ENCODE results near the gene MEPCE.
A peak's percentile ranks its signal among the peaks of the same experiment; 100 is the strongest.
"Not testable (repeated sequence)": the region's sequence is repeated elsewhere in the genome, so short reads cannot be mapped to it uniquely, and the experiment has no call there.

Gene MEPCE, protein sequence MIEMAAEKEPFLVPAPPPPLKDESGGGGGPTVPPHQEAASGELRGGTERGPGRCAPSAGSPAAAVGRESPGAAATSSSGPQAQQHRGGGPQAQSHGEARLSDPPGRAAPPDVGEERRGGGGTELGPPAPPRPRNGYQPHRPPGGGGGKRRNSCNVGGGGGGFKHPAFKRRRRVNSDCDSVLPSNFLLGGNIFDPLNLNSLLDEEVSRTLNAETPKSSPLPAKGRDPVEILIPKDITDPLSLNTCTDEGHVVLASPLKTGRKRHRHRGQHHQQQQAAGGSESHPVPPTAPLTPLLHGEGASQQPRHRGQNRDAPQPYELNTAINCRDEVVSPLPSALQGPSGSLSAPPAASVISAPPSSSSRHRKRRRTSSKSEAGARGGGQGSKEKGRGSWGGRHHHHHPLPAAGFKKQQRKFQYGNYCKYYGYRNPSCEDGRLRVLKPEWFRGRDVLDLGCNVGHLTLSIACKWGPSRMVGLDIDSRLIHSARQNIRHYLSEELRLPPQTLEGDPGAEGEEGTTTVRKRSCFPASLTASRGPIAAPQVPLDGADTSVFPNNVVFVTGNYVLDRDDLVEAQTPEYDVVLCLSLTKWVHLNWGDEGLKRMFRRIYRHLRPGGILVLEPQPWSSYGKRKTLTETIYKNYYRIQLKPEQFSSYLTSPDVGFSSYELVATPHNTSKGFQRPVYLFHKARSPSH

GRCh38 chr7:100429637-100430492 is at the start of gene MEPCE:
TSS of gene MEPCE (plus strand) at chr7:100429831. CDS start at chr7:100430019, 188 bp downstream.
- Mint-ChIP-seq H3K4me1 (peaks cover 49 to 64% of the 10 kb centered on the region in 2 donors), H3K27me3 (peaks cover 6% of the 10 kb centered on the region in 2 donors), H3K4me3 (peak within 1 kb of the TSS; percentile 90 to 95), H3K36me3 (peaks cover 40 to 57% of the 10 kb centered on the region in 2 donors), H3K27ac (peak within 1 kb of the TSS; percentile 100), H3K9me3 (peaks cover 0 to 4% of the 10 kb centered on the region in 2 donors)
- peak; percentile 50 to 57 for ATAC-seq (replicated peaks)
- DNase-seq, result peak; percentile 93

DNA sequence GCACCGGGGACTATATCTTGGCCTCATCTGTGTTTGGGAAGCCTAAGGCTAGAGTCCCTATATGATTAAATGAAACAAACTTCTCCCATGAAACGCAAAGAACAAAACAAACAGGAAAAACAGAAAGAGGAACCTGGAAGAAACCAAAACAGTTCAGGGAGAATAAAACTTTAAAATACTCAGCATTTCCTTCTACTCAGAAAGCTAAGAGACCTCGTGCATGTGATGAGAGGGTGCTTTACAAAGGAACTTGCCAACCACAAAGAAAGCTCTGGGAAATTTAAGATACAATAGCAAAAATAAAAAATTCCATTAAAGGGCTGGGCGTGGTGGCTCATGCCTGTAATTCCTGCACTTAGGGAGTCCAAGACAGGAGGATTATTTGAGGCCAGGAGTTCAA is 49.4 kb upstream of the MEPCE start:
- H3K36me3 Mint-ChIP-seq, result peaks cover 0 to 1% of the 10 kb centered on the region in 2 donors
- ATAC-seq (replicated peaks) (no peak), DNase-seq (no peak)
- no peak overlapping the region for H3K4me3 Mint-ChIP-seq
- H3K27me3 Mint-ChIP-seq, result no peaks in the 10 kb centered on the region
- H3K27ac Mint-ChIP-seq, result no peak overlapping the region
- no peaks in the 10 kb centered on the region for H3K9me3 Mint-ChIP-seq
- H3K4me1 Mint-ChIP-seq, result peaks cover 13 to 20% of the 10 kb centered on the region in 2 donors

DNA sequence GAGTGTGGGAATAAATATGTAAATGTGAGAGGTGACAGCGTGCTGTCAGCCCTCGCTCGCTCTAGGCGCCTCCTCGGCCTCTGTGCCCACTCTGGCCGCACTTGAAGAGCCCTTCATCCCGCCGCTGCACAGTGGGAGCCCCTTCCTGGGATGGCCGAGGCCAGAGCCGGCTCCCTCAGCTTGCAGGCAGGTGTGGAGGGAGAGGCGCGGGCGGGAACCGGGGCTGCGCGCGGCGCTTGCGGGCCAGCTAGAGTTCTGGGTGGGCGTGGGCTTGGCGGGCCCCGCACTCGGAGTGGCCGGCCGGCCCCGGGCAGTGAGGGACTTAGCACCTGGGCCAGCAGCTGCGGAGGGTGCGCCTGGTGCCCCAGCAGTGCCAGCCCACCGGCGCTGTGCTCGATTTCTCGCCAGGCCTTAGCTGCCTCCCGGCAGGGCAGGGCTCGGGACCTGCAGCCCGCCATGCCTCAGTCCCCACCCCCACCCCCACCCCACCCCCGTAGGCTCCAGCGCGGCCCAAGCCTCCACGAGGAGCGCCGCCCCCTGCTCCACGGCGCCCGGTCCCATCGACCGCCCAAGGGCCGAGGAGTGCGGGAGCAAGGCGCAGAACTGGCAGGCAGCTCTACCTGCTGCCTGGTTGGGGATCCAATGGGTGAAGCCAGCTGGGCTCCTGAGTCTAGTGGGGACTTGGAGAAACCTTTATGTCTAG is 47.9 kb upstream of the MEPCE start:
- ATAC-seq (replicated peaks); H3K36me3 Mint-ChIP-seq; DNase-seq; H3K27me3 Mint-ChIP-seq; H3K27ac Mint-ChIP-seq; H3K4me3 Mint-ChIP-seq; H3K9me3 Mint-ChIP-seq: not testable (repeated sequence)
- H3K4me1 Mint-ChIP-seq, result peaks cover 13 to 20% of the 10 kb centered on the region in 2 donors

DNA sequence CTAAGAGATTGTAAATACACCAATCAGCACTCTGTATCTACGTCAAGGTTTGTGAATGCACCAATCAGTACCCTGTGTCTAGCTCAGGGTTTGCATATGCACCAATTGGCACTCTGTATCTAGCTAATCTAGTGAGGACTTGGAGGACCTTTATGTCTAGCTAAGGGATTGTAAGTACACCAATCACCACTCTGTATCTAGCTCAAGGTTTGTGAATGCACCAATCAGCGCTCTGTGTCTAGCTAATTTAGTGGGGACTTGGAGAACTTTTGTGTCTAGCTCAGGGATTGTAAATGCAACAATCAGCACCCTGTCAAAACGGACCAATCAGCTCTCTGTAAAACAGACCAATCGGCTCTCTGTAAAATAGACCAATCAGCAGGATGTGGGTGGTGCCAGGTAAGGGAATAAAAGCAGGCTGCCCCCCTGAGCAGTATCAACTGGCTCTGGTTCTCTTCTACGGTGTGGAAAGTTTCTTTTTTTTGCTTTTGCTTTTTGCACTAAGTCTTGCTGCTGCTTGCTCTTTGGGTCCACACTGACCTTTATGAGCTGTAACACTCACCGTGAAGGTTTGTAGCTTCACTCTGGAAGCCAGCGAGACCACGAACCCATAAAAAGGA is 47.3 kb upstream of the MEPCE start:
- not testable (repeated sequence) for H3K27me3 Mint-ChIP-seq, H3K9me3 Mint-ChIP-seq, H3K27ac Mint-ChIP-seq, DNase-seq, H3K36me3 Mint-ChIP-seq, H3K4me3 Mint-ChIP-seq
- H3K4me1 Mint-ChIP-seq, result peaks cover 13 to 20% of the 10 kb centered on the region in 2 donors
- peak in 1 of 2 donors; percentile 29 for ATAC-seq (replicated peaks)

- ATAC-seq (replicated peaks), result peak; percentile 25 to 34
- Mint-ChIP-seq H3K27me3 (no peaks in the 10 kb centered on the region), H3K4me3 (no peak overlapping the region), H3K36me3 (peaks cover 0 to 2% of the 10 kb centered on the region in 2 donors), H3K9me3 (no peaks in the 10 kb centered on the region), H3K27ac (no peak overlapping the region), H3K4me1 (peaks cover 13 to 20% of the 10 kb centered on the region in 2 donors)
- DNase-seq, result no peak
Measured at GRCh38 chr7:100384628-100385294, 44.9 kb upstream of the MEPCE start.

DNA sequence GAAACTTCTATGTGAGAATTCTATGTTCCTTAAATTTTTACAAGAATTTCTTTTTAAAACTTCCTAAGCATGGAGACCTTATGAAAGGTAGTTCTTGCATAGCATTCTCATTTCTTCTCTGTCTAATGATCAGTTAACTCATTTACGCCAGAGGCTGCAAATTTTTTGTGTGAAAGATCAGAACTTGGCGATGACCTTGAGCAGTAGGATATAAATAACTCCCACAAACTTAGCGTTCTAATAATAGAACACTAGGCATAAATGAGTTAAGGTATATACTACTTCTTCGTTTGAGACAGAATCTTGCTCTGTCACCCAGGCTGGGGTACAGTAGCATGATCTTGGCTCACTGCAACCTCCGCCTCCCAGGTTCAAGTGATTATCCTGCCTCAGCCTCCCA is 42.7 kb upstream of the MEPCE start:
- H3K4me1 Mint-ChIP-seq, result peaks cover 17 to 19% of the 10 kb centered on the region in 2 donors
- peaks cover 0 to 6% of the 10 kb centered on the region in 2 donors for H3K27me3 Mint-ChIP-seq
- DNase-seq (no peak), ATAC-seq (replicated peaks) (no peak)
- H3K36me3 Mint-ChIP-seq, result peaks cover 2 to 4% of the 10 kb centered on the region in 2 donors
- no peak overlapping the region for H3K27ac Mint-ChIP-seq
- H3K4me3 Mint-ChIP-seq, result no peak overlapping the region
- no peaks in the 10 kb centered on the region for H3K9me3 Mint-ChIP-seq

DNA sequence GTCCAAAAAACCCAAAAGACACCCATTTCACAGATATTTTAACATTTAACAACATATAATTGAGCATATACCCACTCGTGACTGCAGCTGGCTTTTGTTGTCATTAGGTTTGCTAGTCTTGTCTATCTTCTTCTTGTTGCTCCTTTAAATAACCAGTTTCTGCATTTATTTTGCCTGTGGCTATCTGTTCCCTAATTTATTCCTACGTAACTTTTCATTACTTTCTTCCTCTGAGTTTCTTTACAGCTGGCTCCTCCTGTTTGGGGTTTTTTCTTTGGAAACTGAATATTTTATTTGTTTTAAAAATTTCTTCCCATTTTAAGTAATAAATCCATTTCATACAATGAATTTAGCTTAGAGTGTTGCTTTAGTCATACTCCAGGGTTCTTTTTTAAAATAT is 41.9 kb upstream of the MEPCE start:
- peaks cover 20 to 25% of the 10 kb centered on the region in 2 donors for H3K4me1 Mint-ChIP-seq
- H3K36me3 Mint-ChIP-seq, result peaks cover 2 to 4% of the 10 kb centered on the region in 2 donors
- ATAC-seq (replicated peaks) (no peak), DNase-seq (no peak)
- no peaks in the 10 kb centered on the region for H3K9me3 Mint-ChIP-seq
- no peak overlapping the region for H3K4me3 Mint-ChIP-seq
- H3K27me3 Mint-ChIP-seq, result peaks cover 0 to 6% of the 10 kb centered on the region in 2 donors
- no peak overlapping the region for H3K27ac Mint-ChIP-seq

DNA sequence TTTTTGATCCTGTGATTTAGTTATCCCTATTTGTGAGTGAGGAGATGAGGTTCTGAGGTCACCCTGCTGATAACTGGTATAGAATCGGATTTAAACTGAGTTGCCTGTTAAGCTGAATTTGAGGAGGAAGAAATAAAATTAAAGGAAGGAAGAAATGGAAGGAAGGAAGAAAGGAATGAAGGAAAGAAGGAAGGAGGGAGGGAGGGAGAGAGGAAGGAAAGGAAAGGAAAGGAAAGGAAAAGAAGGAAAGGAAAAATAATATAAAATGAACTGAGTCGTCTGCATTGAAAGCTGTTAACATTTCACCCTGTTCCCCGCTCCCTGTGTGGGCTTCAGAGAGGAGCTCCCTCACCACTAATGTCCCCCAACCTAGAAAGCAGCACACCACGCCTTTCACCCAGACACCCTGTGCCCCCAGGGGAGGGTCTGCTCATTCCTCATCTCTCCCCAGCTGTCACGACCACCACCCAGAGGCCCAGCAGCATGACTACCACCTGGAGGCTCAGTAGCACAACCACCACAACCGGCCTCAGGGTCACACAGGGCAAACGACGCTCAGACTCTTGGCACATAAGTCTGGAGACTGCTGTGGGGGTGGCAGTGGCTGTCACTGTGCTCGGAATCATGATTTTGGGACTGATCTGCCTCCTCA is 40.1 kb upstream of the MEPCE start:
- no peak overlapping the region for H3K4me3 Mint-ChIP-seq
- peaks cover 1 to 4% of the 10 kb centered on the region in 2 donors for H3K36me3 Mint-ChIP-seq
- peaks cover 23 to 33% of the 10 kb centered on the region in 2 donors for H3K4me1 Mint-ChIP-seq
- H3K27ac Mint-ChIP-seq, result no peak overlapping the region
- H3K27me3 Mint-ChIP-seq, result peaks cover 0 to 6% of the 10 kb centered on the region in 2 donors
- ATAC-seq (replicated peaks) (no peak), DNase-seq (no peak)
- H3K9me3 Mint-ChIP-seq, result no peaks in the 10 kb centered on the region

- ATAC-seq (replicated peaks) (no peak), DNase-seq (no peak)
- Mint-ChIP-seq H3K27ac (no peak overlapping the region), H3K4me3 (no peak overlapping the region), H3K27me3 (peaks cover 0 to 6% of the 10 kb centered on the region in 2 donors), H3K9me3 (no peaks in the 10 kb centered on the region), H3K4me1 (peaks cover 19 to 31% of the 10 kb centered on the region in 2 donors), H3K36me3 (peaks cover 1 to 4% of the 10 kb centered on the region in 2 donors)
Measured at GRCh38 chr7:100390286-100391009, 39.2 kb upstream of the MEPCE start.

DNA sequence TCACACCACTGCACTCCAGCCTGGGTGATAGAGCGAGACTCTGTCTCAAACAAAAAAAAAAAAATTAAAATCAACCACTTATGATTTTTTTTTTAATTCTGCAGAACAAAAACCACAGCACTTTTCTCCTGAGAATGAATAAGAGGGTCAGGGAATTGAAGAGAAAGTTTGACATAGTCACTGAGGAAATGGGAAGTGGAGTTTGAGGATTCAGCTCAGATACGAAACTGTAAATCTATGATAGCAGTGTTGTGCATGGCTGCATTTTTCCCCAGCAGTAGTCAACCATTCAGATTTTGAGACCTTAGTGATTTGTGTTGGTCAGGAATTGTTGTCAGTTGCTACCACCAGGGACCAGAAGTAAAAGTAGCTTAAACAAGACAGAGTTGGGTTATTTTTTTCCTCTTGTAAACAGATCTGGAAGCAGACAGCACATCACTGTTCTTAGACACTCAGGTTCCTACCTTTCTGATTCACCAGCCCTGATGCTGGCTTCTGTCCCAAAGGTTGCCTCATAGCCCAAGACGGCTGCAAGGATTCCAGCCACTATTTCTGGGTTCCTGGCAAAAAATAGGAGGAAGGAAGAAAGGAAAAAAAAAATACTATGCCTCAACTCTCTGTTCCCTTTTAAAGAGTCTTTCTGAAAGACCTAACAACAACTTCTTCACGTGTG is 36.3 kb upstream of the MEPCE start:
- H3K36me3 Mint-ChIP-seq, result peaks cover 1 to 4% of the 10 kb centered on the region in 2 donors
- no peak overlapping the region for H3K4me3 Mint-ChIP-seq
- H3K9me3 Mint-ChIP-seq, result no peaks in the 10 kb centered on the region
- peaks cover 35 to 57% of the 10 kb centered on the region in 2 donors for H3K4me1 Mint-ChIP-seq
- H3K27me3 Mint-ChIP-seq, result peaks cover 0 to 6% of the 10 kb centered on the region in 2 donors
- DNase-seq, result no peak
- peak; percentile 43 to 56 for ATAC-seq (replicated peaks)
- H3K27ac Mint-ChIP-seq, result no peak overlapping the region

DNA sequence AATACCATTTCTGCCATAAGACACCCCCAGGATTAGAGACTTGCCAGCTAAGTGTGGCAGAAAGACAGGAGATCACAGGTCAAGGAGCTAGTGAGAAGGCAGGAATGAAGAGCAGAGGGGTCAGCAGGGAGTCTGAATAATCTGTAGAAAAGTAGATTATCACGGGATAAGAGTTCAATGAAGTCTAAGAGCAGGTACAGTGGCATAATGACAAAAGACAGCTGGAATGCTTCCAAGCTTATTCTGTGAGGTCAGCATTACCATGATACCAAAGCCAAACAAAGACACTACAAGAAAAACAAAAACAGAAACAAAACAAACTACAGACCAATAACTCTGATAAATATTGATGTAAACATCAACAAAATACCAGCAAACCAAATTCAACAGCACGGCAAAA is 35.6 kb upstream of the MEPCE start:
- Mint-ChIP-seq H3K4me1 (peaks cover 39 to 60% of the 10 kb centered on the region in 2 donors), H3K27ac (no peak overlapping the region), H3K9me3 (no peaks in the 10 kb centered on the region), H3K27me3 (peaks cover 0 to 6% of the 10 kb centered on the region in 2 donors), H3K36me3 (peaks cover 1 to 4% of the 10 kb centered on the region in 2 donors), H3K4me3 (no peak overlapping the region)
- DNase-seq (no peak), ATAC-seq (replicated peaks) (no peak)

Data from stimulated activated naive B cell treated with anti-CD40 and anti-IgM and Interleukin-4, amounts not matched to agents 10 μg/mL and 1 μg/mL and 100 μg/mL, for 72 hours (primary cell).